ENCODE data around the gene ZNF184.

ZNF184 gene

DNA sequence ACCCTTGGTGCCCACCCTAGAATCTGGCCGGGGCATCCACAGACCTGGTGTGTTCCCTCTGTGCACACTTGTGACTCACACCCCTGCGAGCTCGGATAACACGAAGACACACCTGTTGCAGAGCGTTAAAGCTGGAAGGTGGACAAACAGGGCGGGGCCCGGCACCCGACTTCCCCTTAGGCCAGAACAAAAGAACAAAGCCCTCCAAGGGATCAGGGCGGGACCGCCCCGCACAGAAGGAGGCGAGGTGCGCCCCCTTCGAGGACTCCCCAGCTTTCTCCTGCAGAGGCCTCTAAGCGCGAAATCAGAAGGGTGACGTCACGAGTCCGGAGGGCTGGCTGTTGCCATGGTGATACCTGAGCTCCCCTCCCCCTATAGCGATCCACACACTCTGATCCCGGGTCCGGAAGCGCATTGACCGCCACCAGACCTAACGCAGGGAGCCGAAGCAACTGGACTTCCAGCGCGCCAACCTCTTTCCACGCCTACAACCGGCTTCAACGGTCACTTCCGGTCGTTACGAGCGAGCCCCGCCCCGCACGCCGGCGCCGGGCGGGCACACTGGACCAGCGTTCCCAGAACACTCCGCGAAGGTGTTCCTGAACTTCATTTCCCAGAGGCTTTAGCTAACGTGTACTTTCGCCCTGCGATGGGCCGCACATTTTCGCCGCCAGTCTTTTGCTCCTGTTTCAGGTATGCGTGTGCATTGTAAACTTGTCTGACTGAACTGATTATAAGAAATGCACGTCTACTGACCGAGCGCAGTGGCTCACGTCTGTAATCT, at the start of gene ZNF184:
TSS of gene ZNF184 (minus strand) at position 489 of the 784 bp plus-strand sequence. CDS start 811 bp downstream, outside the sequence.
- Mint-ChIP-seq H3K27ac (peak within 1 kb of the TSS; percentile 87 to 95 (median 95)), H3K36me3 (ENCODE audit: low read depth) (peaks cover 31% of the 10 kb centered on the region), H3K27me3 (ENCODE audit: low read depth) (no peaks in the 10 kb centered on the region), H3K4me1 (peaks cover 31% of the 10 kb centered on the region), H3K4me3 (peak within 1 kb of the TSS; percentile 90 to 96 (median 90)), H3K9me3 (peaks cover 14% of the 10 kb centered on the region)
- TF ChIP-seq CTCF (IDR thresholded peaks at IDR 0.05; ENCODE audit: unreplicated experiment in 3 of 3): no peak

DNA sequence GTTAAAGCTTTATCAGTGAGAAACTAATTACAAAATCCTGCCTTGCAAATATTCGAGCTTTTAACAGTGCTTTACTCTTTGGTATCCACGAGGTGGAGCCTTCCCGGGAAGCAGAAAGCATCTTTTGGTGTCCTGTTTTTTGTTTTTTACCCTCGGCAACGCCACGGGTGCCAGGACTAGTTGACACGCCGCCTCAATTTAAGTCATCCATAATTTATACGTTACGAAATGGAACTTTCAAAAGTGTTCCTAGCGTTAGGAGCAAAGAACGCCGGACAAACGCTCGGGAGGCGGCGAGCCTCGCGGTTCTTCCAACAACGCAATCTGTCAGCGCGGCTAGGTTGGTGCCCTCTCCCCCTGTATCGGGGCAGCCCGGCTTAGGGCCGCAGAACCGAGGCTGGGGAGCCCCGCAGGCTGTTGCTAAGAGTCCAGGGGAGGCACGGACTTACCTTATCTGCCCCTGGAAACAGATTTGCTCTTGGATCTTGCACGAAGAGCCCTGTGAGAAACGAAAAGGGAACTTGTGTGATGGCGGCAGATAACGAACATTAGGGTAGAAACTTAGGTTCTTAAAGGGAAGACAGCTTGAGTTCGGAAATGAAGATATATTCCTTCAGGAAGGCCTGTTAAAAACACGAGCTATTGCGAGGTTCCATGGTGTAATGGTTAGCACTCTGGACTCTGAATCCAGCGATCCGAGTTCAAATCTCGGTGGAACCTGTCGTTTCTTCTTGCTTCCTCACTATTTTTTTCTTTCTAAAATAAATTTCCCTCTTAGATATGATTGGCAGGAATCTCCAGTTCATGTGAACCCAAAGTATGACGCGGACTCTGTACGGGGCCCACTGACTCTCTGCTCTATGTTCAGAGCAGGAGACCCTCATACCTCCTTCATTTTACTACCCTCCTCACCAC, 46.2 kb upstream of the ZNF184 start:
- H3K4me3 Mint-ChIP-seq: peak overlapping the region; percentile 83 to 88 (median 85)
- no peaks in the 10 kb centered on the region for H3K36me3 Mint-ChIP-seq (ENCODE audit: low read depth)
- H3K9me3 Mint-ChIP-seq: no peaks in the 10 kb centered on the region
- peaks cover 4% of the 10 kb centered on the region for H3K4me1 Mint-ChIP-seq
- peak overlapping the region; percentile 74 to 81 (median 78) for H3K27ac Mint-ChIP-seq
- TF ChIP-seq CTCF (IDR thresholded peaks at IDR 0.05; ENCODE audit: unreplicated experiment in 3 of 3): peak; percentile 74 to 91 (median 77)
- peaks cover 36% of the 10 kb centered on the region for H3K27me3 Mint-ChIP-seq (ENCODE audit: low read depth)

DNA sequence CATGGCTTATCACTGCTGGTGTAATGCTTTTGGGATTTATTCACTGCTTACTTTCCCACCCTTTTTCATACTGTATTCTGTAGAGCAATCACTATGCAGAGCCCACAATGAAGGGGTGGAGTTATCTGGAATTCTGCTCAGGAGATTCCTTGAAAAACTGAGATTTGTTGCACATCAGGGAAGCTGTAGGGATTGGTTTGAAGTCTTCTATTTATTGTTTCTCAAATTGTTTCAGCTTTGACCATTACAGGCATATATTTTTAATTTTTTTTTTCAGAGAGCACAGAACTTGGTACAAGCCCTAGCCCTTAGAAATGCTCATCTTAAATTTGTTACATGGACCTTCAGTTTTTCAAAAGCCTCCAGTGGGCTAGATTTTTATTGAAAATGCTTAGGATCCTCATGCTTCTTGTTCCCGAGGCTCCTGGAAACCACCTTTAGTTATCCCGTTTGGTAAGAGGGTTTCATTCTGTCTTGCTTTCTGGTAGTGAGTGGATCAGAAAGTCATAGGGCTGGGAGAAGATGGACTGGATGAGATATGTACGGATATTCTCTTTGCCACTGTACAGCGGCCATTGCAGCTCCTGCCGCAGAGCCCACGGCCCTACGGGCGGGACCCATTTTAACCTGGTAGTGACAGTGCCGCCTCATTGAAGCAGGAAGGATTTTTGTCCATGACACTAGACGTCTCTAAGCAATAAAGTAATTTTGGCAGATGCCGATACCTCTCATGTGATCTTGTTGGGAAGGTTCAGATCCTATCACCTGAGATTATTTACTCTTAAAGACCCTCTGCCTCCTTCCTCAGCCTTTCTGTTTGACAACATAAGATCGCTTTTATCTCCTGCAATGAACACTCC, 45.3 kb upstream of the ZNF184 start:
- Mint-ChIP-seq H3K27ac (peak overlapping the region; percentile 74 to 81 (median 78)), H3K4me3 (peak overlapping the region; percentile 83 to 88 (median 85)), H3K9me3 (no peaks in the 10 kb centered on the region), H3K27me3 (ENCODE audit: low read depth) (peaks cover 41% of the 10 kb centered on the region), H3K36me3 (ENCODE audit: low read depth) (no peaks in the 10 kb centered on the region), H3K4me1 (peaks cover 4% of the 10 kb centered on the region)
- TF ChIP-seq CTCF (IDR thresholded peaks at IDR 0.05; ENCODE audit: unreplicated experiment in 3 of 3): no peak

DNA sequence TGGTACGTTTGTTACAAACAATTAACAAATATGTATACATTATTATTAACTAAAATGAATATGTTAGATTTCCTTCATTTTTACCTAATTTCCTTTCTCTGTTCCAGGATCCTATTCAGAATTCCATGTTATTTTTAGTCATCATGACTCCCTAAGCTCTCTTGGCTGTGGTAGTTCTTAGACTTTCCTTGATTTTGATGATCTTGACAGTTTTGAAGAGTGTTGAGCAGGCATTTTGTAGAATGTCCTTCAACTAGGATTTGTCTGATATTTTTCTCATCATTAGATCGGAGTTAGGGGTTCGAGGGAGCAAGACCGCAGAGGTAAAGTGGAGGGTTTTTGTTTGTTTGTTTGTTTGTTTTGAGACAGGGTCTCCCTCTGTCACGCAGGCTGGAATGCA, 44.3 kb upstream of the ZNF184 start:
- Mint-ChIP-seq H3K36me3 (ENCODE audit: low read depth) (no peaks in the 10 kb centered on the region), H3K27me3 (ENCODE audit: low read depth) (peaks cover 50% of the 10 kb centered on the region), H3K4me3 (peak overlapping the region; percentile 25 to 72 (median 62)), H3K4me1 (peaks cover 4% of the 10 kb centered on the region), H3K27ac (no peak overlapping the region), H3K9me3 (no peaks in the 10 kb centered on the region)
- TF ChIP-seq CTCF (IDR thresholded peaks at IDR 0.05; ENCODE audit: unreplicated experiment in 3 of 3): no peak

DNA sequence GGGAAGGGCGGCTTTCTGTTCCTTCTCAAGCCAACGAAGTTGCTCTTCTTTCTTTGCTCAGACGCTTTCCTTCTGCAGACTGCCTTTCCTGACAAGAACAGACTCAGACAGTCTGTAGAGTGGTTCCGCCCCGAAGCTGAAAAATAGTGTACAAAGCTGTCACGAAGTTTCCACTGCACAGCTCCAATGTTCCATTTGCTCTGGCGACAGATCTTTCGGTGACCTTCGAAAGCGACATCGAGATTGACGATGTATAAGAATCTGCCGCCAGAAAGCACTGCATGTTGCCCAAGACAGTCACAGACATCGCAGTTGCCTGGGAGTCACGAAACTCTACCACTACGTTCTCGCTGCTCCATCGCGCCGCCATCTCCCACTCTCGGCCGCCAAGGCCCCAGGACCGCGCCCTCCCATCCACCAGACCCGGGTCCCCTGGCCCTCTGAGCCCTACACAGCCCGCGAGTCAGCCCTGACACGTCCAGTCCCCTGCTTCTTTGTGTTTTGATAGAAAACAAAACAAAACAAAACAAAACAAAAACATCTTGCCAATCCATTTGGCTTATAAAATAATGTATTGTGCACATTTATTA, 42.1 kb upstream of the ZNF184 start:
- Mint-ChIP-seq H3K4me1 (peaks cover 4% of the 10 kb centered on the region), H3K4me3 (peak overlapping the region; percentile 26 to 64 (median 47)), H3K36me3 (ENCODE audit: low read depth) (no peaks in the 10 kb centered on the region), H3K27me3 (ENCODE audit: low read depth) (peaks cover 68% of the 10 kb centered on the region), H3K9me3 (no peaks in the 10 kb centered on the region), H3K27ac (no peak overlapping the region)
- no peak for TF ChIP-seq CTCF (IDR thresholded peaks at IDR 0.05; ENCODE audit: unreplicated experiment in 3 of 3)

Data from nephron (organoid).